Activated naive CD4-positive, alpha-beta T cell treated with anti-CD3 and anti-CD28 coated beads for 36 hours (primary cell): ENCODE results near the gene HRH3. TPM values are rescaled to one million over a fixed set of nuclear protein-coding genes. Genes with fewer than 3 reads are reported as not detected.

Source experiments
- CTCF ChIA-PET: fragments of 350-600 bp; sonication (Branson Sonifier 250); formaldehyde crosslinking; loops from one replicate; lab custom pipeline; 2021; ENCODE audit warnings: antibody characterized with exemption; lab: Charles Lee
- DNase-seq: peaks from one replicate; pipeline ENCODE4 v3.0.0-alpha.2; 2020
- H3K27ac Mint-ChIP-seq: one replicate; pipeline ENCODE4 v1.8.0; 2021; ENCODE audit warnings: mild to moderate bottlenecking, mixed read lengths
- H3K27me3 Mint-ChIP-seq: one replicate; pipeline ENCODE4 v1.8.0; 2021; ENCODE audit warnings: low read depth, mixed read lengths
- H3K36me3 Mint-ChIP-seq: one replicate; pipeline ENCODE4 v1.8.0; 2021; ENCODE audit warnings: low read depth, mixed read lengths
- H3K4me1 Mint-ChIP-seq: one replicate; pipeline ENCODE4 v1.8.0; 2021; ENCODE audit warnings: low read depth, mixed read lengths
- H3K4me3 Mint-ChIP-seq: one replicate; pipeline ENCODE4 v1.8.0; 2021; ENCODE audit warnings: mild to moderate bottlenecking, moderate library complexity, mixed read lengths
- H3K9me3 Mint-ChIP-seq: one replicate; pipeline ENCODE4 v1.8.0; 2021; ENCODE audit warnings: mixed read lengths
- intact Hi-C: fragments of 100-400 bp; cut with micrococcal nuclease; formaldehyde crosslinking; loops from one replicate; pipeline ENCODE4 v1.15.1; 2023
- total RNA-seq, 2 experiments: library from RNA; stranded (reverse); gene quantifications; one replicate each; pipeline ENCODE4 v1.2.3, GENCODE V29; 2021

HRH3 gene
- total RNA-seq, 2 experiments from 2014 or later, result not detected

DNA sequence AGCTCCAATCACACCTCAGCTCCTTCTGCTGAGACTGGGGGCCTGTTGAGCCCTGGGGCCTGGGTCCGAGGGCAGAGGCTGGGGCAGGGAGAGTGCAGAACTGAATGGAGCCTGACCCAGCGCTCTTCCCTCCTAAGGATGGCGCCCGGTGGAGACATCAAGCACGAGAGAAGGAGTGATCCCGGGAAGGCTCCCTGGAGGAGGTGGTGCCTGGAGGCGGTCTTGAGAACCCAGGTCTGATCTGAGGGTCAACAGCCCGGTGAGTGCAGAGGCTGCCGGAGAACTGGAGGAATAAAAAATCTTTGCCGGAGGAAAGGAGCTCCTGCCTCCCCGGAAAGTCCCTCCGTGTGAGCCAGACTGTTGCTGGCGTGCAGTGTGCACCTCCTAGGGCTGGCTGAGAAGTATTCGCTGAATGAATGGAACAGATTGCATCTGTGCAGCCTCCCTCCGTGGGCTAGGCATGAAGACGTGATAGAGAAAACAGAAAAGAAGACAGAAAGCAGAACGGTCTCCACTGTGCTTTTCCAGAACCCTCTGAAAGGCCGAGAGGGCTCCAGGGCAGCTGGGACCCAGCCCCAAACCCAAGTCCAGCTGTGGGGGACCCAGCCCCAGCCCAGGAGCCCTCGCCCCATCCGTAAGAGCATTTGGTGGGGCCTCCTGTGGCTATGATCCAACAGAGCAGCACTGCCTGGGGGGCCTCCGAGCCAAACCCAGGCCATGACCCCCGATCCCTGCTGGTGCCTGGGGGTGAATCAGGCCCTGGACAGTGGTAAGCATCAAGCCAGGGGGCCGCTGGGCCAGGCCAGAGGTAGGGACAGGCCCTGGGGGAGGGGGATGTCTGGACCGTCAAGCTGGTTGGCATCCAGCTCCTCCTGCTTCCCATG, 6.9 kb upstream of the HRH3 start:
- Mint-ChIP-seq H3K27me3 (peaks cover 15% of the 10 kb centered on the region), H3K9me3 (no peaks in the 10 kb centered on the region), H3K27ac (no peak overlapping the region), H3K36me3 (no peaks in the 10 kb centered on the region), H3K4me3 (no peak overlapping the region), H3K4me1 (no peaks in the 10 kb centered on the region)
- CTCF ChIA-PET, result no interaction called here
- intact Hi-C loops, result no loop called here
- DNase-seq, result no peak

- H3K9me3 Mint-ChIP-seq, result no peaks in the 10 kb centered on the region
- DNase-seq, result no peak
- CTCF ChIA-PET, result no interaction called here
- no peaks in the 10 kb centered on the region for H3K36me3 Mint-ChIP-seq
- no peak overlapping the region for H3K27ac Mint-ChIP-seq
- H3K4me3 Mint-ChIP-seq, result no peak overlapping the region
- intact Hi-C loops, result no loop called here
- peaks cover 24% of the 10 kb centered on the region for H3K27me3 Mint-ChIP-seq
- H3K4me1 Mint-ChIP-seq, result peaks cover 1% of the 10 kb centered on the region
Observed at GRCh38 chr20:62225820-62226635, 6.0 kb upstream of the HRH3 start.

DNA sequence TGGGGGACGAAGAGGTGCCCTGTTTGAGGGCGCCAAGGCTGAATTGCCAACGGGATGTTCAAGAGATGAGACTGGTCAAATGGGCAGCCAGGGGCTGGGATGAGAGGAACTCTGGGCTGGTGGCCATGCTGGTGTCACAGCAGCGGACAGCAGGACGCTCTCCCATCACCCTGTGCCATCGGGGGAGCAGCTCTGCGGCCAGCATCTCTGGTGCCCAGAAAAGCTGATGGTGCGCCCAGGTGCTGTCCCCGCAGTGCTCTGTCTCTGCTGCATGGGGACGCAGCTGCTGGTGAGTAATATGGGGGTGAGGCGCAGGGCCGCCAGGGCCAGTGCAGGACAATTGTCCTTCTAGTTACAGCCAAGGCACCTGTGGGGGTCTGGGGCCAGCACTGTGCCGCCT, 4.9 kb upstream of the HRH3 start:
- Mint-ChIP-seq H3K27me3 (peaks cover 29% of the 10 kb centered on the region), H3K36me3 (no peaks in the 10 kb centered on the region), H3K4me3 (no peak overlapping the region), H3K4me1 (peaks cover 2% of the 10 kb centered on the region), H3K27ac (no peak overlapping the region), H3K9me3 (no peaks in the 10 kb centered on the region)
- intact Hi-C loops, result no loop called here
- CTCF ChIA-PET, result no interaction called here
- no peak for DNase-seq

DNA sequence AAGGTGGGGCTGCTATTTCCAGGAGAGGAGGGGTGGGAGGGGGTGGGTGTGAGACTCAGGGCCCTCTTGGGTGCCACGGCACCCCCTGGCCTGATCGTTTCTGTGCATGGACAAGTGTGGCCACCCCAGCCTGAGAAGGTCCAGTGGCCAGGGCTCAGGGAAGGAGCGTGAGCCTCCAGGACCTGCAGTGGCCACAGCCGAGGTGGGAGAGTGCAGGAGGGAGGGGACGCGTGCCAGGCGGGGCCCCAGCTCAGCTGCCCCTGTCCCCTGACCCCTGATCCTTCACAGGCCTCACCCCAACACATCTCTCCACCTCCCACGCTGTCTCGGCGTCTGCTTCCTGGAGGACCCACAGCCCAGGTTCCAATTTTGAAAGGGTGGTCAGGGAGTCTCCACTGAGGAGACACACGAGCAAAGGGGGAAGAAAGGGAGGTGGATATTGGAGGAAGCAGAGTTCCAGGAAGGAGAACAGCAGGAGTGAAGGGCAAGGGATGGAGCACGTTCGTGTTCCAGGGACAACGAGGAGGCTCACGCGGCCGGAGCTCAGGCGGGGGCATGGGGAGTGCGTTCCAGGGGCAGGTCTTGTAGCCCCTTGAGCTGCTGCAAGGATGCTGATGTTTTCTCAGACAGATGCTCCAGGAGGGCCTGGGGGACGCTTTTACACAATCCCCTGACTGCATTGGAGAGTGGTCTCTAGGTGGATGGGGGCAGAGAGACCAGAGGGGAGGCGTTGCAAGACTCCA, 4.2 kb upstream of the HRH3 start:
- Mint-ChIP-seq H3K27ac (no peak overlapping the region), H3K36me3 (no peaks in the 10 kb centered on the region), H3K27me3 (peaks cover 29% of the 10 kb centered on the region), H3K4me1 (peaks cover 2% of the 10 kb centered on the region), H3K4me3 (no peak overlapping the region), H3K9me3 (no peaks in the 10 kb centered on the region)
- CTCF ChIA-PET, result no interaction called here
- intact Hi-C loops, result no loop called here
- DNase-seq, result no peak

DNA sequence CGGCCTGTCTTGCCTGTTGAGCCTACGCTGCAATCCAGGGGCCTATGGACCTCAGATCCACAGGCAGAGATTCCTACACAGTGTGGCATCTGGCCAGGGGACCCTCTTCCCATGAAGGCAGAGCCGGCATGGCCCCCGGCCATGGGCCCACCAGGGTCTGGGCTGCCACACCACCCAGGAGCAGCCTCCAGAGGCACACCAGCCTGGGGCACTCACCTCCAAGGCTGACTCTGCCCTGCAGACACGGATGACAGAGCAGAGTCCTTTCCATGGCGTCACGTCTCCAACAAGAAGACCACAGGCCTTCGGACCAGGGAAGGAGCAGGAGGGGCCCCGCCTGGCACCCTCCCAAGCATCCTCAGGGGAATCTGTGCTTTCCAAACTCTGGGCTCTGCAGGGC, 3.5 kb upstream of the HRH3 start:
- no peaks in the 10 kb centered on the region for H3K9me3 Mint-ChIP-seq
- no peak overlapping the region for H3K27ac Mint-ChIP-seq
- no peak overlapping the region for H3K4me3 Mint-ChIP-seq
- CTCF ChIA-PET, result no interaction called here
- H3K27me3 Mint-ChIP-seq, result peaks cover 35% of the 10 kb centered on the region
- H3K4me1 Mint-ChIP-seq, result peaks cover 2% of the 10 kb centered on the region
- DNase-seq, result no peak
- no peaks in the 10 kb centered on the region for H3K36me3 Mint-ChIP-seq
- intact Hi-C loops, result no loop called here

DNA sequence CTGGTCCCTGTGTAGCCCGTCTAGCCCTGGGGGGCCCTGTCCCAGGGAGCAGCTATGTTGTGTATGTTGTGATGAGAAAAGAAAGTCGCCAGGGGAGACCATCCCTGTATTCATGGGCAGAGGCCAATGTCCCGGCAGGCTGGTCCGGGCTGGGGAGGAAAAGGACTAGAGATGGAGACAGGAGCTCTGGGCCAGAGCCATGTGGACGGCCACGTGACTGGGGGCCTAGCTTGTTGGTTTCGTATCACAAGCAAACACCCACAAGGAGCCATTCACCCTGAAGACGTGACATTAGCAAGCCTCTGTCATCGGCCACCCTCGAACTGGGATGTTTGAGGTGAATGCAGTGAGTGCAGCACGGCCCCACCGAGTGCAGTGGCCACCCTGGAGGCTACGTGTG, 2.9 kb upstream of the HRH3 start:
- CTCF ChIA-PET, result no interaction called here
- peaks cover 2% of the 10 kb centered on the region for H3K4me1 Mint-ChIP-seq
- H3K27me3 Mint-ChIP-seq, result peaks cover 39% of the 10 kb centered on the region
- intact Hi-C loops, result no loop called here
- no peak overlapping the region for H3K27ac Mint-ChIP-seq
- no peak overlapping the region for H3K4me3 Mint-ChIP-seq
- no peak for DNase-seq
- no peaks in the 10 kb centered on the region for H3K36me3 Mint-ChIP-seq
- H3K9me3 Mint-ChIP-seq, result no peaks in the 10 kb centered on the region

DNA sequence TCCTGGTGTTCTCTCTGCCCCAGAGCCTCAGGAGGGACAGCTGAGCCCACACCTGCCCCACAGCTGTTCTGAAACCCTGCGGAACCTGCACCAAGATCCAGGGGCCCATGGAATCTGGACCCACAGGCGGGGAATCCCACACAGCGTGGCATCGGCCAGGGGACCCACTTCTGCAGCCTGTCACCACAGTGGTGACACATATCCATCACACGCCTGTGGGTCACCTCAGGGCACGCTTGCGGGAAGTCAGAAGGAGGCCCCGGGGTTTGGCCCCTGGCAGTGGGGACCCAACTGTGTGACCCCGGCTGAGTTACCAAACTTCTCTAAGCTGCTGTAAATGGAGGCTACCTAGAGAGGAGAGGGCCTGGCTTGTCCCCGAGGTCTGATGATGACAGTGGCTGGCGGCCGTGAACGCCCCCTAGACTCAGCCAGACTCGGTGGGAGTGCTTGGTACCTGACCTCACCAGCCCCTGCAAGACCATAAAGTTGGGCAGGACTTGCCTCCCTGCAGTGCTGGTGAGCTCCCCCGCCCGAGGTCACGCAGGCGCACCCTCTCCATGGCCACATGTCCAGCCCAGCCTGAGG, 2.3 kb upstream of the HRH3 start:
- CTCF ChIA-PET, result no interaction called here
- no peak overlapping the region for H3K27ac Mint-ChIP-seq
- intact Hi-C loops, result no loop called here

DNA sequence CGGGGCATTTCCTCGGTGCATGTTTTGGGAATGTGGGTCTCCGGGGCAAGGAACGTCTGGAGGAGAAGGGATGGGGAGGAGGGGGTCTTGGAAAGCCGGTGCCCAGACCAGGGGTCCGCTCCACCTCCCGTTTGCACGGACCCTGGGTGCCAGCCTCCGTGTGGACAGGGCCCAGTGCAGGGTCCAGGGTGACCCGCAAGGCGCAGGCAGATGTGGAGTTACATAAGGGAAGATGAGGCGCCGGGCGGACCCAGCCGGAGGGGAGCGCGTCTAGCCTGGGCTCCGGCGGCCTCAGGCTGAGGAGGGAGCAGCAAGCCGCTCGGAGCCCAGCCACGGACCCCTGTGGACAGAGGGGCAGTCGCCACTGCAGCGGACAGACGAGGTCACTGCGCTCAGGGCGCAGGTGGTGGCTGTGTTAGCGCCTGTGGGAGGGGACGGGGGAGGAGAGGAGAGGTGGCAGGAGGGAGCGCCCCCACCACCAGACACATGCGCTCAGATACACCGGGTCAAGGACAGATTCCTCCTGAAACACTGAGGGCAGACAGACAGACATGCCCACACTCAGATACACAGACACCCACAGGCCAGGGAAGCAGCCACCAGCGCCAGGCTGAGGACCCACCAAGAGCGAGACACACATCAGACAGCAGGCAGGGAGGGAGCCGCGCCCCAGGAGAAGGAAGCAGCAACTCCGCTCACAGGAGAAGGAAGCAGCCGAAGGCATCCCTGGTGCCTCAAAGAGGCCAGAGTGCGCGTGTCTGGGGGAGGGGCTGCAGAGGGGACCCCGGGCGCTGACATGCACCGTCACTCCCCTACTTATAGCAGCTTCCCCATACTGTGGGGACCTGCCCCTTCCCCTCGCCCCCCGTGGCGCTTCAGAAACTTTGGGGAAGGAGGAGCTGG, 839 bp upstream of the HRH3 start:
- Mint-ChIP-seq H3K4me1 (peaks cover 2% of the 10 kb centered on the region), H3K4me3 (no peak overlapping the region), H3K27ac (no peak overlapping the region), H3K9me3 (no peaks in the 10 kb centered on the region), H3K36me3 (no peaks in the 10 kb centered on the region), H3K27me3 (peaks cover 45% of the 10 kb centered on the region)
- DNase-seq, result no peak
- intact Hi-C loops, result no loop called here
- CTCF ChIA-PET, result no interaction called here

More for the DNA sequence above, 2.3 kb upstream of the HRH3 start:
- DNase-seq, result no peak
- Mint-ChIP-seq H3K36me3 (no peaks in the 10 kb centered on the region), H3K4me3 (no peak overlapping the region), H3K4me1 (peaks cover 2% of the 10 kb centered on the region), H3K27me3 (peaks cover 41% of the 10 kb centered on the region), H3K9me3 (no peaks in the 10 kb centered on the region)

- Mint-ChIP-seq H3K9me3 (no peaks in the 10 kb centered on the region), H3K36me3 (no peaks in the 10 kb centered on the region), H3K27me3 (peaks cover 49% of the 10 kb centered on the region), H3K27ac (no peak overlapping the region), H3K4me3 (peak overlapping the region; percentile 9), H3K4me1 (peaks cover 2% of the 10 kb centered on the region)
- intact Hi-C loops, result no loop called here
- DNase-seq, result no peak
- CTCF ChIA-PET, result no interaction called here
Observed at GRCh38 chr20:62219101-62219991, 732 bp downstream of the HRH3 start.

- H3K4me3 Mint-ChIP-seq, result no peak overlapping the region
- no peaks in the 10 kb centered on the region for H3K36me3 Mint-ChIP-seq
- CTCF ChIA-PET, result no interaction called here
- no peaks in the 10 kb centered on the region for H3K9me3 Mint-ChIP-seq
- intact Hi-C loops, result no loop called here
- H3K4me1 Mint-ChIP-seq, result peaks cover 2% of the 10 kb centered on the region
- H3K27ac Mint-ChIP-seq, result no peak overlapping the region
- DNase-seq, result no peak
- peaks cover 45% of the 10 kb centered on the region for H3K27me3 Mint-ChIP-seq
Observed at GRCh38 chr20:62217913-62218773, 1.9 kb downstream of the HRH3 start.
